NCI-H1694 treated with DMSO at 0.1 percent for 48 hours (cell line): ENCODE data around the gene LTBR.

ENCODE experiments used
- DNase-seq: peaks from one replicate; lab custom pipeline; 2025; lab: John Stamatoyannopoulos, UW

The LTBR gene

DNA sequence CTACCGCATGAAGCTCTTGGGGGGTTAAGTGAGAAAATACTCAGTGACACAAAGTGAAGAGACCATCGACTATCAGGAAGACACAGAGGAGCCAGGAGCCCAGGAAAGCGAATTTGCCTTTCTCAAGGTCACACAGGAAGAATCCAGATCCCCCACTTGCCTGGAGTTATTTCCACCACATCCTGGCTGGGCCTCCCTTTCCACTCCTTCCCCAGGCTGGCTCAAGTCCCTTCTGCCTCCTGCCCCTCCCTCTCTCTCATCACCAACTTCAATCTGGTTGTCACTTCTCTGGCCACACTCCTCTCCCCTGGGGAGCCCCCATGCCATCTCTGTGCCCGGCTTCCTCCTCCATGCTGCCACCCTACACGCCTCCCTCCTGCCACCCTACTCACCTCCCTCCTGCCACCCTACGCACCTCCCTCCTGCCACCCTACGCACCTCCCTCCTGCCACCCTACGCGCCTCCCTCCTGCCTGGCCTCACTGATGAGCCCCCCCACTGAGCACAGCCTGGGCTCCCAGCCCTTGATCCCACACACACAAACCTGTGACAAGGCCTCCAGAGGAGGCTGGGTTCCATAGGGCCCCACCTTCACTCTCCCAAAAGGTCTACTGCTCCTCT lies 14.9 kb upstream of the LTBR start:
- no peak for DNase-seq

DNA sequence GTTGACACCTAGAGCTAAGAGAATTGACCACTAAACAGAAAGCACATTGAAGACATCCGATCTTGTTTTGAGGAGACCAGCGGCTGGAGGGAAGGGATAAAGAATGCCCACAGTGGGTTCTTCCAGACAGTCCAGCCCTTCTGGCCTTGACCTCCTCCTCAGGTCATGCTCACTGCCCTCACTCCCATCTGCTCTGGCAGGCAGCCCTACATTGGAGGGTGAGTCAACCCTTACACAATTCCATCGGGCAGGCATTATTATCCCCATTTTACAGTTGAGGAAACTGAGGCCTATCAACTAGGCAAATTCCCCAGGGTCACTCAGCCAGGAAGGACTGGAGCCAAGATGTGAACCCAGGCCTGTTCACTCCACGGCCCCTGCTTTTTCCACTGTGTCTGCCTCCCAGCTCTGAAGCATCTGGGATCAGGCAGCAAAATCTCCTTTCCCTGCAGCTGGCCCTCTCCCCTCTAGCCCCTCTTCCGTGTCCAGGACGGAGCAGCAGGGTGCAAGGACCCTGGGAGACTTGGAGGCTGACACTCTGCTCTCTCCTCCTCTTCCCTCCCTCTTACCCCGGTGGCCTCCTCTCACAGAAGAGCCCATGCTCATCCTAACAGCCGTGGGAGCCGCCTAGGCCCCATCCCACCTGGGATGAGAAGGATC lies 13.9 kb upstream of the LTBR start:
- DNase-seq, result no peak

DNA sequence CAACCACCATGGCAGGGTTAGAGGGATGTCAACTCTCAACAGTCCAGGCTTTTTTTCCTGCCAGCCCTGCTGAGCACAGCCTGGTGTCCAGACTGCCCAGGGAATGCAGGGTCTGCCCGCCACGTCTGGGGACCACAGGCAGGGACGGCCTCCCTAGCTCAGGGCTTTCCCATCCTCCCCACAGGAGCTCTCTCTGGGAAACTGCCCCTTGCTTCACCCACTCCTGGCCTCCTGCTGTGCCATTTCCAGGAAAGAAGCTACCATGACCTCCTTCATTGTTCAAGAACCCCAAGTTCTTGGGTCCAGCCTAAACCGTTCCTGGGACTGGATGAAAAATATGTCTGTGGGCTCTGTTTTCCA lies 13.4 kb upstream of the LTBR start:
- DNase-seq, result no peak

DNA sequence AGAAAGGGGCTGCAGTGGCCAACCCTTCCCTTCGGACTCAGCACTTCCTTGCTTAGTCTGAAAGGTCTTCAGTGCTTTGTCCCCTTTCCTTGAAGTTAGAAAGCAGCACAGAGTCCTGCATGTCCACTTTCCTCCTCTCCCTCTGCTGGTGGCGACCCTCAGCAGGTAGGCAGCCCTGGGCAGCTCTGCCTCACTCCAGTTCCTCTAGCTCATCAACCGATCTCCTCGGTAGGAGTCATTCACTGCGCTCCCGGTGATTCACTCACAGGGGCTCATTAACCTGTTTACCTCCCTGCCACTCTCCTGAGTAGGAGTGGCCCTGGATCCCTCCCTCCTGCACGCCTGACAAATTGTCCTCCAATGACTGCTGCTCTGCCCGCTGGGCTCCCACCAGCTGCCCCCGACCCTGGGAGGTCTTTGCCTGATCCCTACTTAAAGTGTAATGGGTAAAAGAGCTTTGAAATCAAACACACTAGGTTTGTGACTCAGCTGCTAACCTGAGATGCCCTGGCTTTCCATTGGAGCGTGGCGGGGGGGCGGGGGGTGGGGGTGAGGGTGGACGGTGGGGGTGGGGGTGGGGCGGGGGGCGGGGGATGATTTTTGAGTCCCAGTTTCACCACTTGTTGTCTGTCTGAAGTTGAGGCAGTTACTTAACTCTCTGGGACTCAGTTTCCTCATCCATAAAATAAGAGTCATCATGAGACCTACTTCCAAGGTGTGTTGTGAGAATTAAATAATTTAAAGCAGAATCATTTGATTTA lies 12.8 kb upstream of the LTBR start:
- DNase-seq, result no peak

DNA sequence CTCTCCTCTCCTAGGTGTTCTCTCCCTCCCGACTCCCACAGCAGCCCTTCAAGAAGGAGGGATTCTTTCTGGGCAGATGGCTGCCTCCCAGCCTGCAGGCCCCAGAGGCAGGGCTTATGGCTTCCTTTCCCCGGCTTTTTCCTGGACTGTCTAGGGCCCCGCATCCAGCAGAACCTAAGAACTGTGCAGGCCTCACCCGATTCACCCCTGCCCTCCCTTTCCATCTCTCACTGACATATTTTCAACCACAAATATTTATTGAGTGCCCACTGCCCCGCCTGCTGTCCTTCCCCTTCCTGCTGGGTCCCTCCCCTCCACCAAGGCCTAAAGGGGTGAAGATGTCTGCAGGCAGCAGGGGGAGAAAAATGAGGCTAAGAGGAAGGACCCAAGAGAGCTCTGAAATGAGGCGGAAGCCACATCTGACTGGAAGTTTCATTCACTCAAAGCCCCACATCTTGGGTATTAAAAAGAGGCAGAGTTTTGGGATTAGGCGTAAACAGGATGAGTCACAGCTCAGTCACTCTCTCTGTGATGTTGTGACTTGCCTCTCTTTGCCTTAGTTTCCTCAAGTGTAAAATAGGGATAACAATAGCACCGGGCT lies 11.5 kb upstream of the LTBR start:
- no peak for DNase-seq

DNA sequence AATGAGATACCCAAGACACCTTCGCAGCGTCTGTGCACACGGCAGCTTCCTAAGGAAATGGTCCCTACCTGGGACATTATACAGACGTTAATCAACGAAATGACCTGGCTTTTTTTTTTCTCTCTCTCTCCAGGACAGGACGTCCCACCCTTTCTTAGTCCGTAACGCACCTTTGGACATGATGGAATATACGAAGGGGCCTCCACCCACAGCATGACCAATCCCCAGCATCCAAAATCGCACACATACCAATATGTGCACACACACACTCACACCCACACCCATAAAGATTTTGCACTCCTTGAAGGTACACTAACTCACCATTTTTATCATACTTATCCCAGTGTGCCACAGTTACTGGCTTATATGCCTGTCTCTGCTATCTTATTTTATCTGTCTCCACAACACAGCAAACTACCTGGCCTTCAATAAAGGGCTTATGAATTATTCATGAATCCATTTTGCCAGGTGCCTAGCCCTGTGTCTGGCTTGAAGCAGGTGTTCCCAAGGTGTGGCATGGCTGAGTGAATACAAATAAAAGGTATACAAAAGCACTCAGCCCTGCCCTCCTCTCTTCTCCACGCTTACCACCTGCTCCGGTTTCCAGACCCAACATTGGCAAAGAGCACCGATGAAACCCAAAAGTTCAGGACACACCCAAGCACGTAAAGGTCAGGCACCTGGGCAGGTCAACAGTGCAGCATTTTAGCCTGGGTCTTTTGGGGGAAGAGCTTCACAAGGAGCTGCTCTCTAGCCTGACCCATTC lies 10.8 kb upstream of the LTBR start:
- no peak for DNase-seq

DNA sequence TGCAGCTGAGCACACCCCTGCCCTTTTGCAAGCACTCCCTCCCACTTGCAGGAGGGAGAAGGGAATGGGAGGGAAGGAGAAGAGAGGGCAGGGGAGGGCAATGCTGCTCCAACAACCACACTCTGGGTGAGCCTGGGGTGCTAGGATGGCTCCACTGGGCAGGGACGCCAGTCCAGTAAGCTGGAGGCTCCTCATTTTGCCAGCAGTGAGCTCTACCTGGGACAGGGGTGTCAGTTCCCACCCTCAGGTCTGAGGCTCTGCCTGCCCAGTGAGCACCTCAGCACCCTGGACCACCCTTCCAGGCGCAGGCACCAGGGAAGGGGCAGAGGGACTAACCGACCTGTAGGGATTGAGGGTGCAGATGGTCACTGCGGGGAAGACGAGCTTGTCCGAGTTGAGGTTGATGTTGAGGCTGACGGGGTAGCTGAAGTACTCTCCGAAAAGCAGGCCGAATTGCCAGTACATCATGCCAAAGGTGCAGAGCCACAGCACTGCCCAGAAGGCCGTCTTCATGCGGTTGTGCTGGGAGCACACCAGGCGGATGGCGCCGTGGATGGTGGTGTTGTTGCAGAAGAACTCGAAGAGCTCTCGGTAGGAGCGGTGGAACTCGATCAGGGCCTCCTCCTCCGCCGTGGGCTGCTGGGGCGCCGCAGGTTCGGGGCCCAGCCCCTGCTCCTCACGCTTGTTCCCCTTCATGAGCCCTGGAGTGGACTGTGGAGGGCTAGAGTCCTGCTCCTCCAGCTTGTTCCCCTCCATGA lies 9.8 kb upstream of the LTBR start:
- DNase-seq, result no peak

DNA sequence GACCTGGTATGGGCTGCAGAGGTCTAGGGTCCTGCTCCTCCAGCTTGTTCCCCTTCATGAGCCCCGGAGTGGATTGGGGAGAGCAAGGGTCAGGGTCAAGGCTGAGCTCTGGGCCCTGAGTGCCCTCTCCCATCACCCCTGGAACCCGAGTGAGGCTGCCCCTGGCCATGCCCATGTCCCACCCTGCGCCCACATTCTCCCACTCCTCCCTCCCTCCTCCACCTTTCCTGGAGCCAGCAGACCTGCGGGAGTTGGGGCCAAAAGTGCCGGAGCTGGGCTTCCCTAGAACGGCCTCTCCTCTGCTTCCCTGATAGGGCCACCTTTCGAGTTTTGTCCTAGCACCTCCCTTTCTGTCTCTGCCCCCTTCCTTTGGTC lies 9.2 kb upstream of the LTBR start:
- no peak for DNase-seq

DNA sequence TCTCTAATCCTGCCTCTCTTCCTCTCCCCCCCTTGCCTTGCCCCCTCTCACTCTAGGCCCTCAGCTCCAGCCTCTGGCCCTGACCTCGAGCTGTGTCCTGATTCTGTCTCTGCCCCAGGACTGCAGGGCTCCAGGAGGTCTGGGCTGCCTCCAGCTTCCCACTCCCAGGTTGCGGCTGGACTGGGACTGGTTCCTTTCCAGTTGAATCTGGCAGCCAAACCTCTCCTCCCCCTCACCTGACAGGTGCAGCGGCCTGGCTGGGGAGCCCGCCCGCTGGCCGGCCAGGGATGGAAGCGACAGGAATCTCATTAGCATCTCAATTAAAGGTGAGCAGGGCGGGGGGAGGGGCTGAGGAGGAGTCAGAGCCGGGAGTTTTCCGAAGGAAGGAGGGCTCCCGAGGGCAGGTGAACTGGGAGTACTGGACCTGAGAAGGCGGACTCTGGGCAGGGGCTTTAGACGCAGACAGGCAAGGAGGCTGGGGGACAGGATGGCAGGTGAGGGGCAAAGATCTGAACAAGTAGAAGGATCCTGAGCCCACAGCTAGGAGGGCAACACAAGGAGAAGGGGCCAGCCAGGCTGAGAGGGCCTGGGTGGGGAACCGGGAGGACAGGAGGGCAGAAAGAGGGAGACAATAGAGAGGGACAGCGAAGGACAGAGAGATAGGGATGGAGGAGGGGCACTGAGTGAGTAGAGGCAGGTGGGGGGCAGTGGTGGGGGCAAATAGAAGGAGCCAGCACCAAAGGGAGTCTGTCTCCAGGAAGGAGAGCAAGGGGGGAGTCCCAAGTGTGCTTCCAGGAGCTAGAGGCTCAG lies 8.5 kb upstream of the LTBR start, which contains the start of gene SCNN1A:
TSS of gene SCNN1A (minus strand) at position 295 of the 810 bp plus-strand sequence. CDS start 780 bp downstream, outside the sequence.
- DNase-seq, result no peak

DNA sequence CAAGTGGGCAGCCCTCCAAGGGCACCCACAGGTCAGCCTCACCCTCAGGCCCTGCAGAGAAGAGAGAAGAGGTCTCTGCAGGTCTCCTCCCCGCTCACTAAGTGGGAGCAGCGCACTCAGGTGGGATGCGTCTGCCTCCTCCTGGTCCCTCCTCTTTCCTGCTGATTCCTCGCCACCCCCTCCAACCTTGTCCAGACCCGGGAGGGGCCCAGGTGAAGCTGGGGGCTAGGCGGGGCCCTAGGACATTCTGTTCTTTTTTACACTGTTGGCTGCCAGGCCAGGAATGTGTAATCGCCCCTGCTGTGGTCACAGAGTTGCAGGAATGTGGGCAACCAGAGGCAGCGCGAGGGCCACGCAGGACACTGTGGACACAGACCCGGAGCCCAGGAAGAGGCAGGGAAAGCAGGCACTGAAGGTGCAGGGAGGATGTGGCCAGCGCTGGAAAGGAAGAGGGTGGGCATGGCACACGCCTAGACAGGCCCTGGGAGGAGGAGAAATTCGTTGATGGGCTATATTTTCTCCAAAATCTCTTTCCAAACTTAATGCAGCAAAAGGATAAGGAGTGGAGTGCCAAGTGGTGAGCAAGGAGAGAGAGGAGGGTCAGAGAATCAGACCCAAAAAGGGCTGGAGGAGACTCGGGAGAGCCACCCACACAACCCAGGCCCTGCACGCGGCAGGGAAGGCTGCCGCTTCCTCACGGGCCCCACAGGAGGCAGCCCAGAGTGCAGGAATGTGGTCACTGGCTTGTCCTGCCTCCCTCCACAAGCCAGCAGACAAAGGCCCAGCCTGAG lies 7.7 kb upstream of the LTBR start:
- DNase-seq, result no peak

DNA sequence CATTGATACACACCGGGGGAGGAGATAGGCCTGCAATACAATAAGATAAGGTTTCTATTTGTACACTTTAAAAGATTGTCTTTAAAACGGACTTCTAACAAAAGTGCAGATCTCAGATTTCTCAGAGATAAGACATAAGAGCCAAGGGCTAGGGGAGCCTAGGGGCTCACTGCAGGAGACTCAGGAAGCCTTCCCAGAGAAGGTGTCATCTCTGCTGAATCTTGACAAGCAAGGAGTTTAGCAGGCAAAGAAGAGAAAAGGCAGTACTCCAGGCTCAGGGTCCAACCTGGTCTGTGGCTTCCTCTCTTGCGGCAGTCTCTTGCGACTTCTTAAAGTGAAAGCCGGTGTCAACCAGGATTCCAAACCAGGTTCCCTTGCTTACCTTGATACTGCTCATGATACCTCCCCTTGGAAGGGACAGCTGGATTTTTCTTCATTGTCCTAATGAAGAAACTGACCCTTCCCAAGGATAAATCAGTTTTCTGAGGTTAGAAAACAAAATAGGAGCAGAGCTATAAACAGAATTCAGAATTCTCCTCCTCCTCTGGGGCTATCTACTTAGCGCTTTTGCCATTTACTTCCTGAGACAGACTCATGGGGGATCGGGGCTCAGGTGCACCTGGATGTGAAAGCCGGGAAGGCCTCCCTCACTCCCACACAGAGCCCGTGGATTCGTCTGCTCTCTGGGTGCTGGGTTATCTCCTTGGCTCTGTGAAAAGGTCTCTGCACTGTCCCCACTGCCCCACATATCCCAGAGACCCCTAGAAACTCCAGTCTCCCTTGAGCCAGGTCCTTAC lies 6.9 kb upstream of the LTBR start:
- no peak for DNase-seq

DNA sequence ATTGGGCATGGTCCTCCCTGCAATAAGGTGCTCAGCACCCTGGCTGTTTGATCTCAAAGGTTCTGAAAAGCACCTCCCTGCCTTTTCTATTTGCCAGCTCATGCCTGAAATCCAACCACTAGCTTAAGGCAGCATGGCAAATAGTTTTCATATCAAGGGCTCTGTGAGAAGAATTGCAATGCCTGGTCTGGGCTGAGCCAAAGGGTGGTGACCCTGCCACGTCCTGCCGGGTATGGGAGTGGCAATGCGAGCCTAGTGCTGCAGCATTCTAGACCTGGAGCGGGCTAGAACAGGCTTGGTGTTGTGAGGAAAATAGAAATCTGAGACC lies 6.3 kb upstream of the LTBR start:
- no peak for DNase-seq

DNA sequence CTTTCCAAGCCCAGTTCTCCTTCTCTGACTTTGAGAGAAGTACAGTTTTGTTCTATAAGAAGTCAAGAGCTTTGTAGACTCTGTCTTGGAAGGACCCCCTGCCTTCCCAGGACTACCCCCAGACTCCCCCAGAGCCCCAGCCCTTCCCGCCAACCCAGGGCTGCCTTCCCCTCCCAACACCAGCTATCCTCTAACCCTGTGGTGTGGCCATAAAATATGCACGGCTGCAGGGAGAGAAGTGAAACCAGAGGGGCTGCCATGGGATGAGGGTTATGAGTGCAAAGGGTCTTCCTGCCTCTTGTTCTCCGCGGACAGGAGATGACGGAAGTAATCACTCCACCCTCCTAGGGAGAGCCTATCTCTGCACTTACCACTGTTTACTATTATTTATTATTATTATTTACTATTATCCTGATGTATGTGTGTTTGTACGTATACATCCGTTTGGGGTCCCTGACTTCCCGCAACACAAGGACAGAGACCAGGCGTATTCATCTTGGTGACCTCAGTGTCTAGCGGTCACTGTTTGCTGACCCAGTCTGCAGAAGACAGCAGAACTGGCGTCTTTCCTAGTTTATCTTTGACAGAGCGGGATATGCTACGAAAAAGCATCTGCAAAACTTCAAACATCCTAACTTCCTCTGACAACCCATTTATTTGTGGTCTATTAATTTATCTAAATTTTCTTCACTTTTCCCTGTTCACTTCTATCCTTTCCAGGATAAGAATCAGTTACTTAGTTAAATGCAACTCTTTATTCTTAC lies 5.1 kb upstream of the LTBR start:
- no peak for DNase-seq

DNA sequence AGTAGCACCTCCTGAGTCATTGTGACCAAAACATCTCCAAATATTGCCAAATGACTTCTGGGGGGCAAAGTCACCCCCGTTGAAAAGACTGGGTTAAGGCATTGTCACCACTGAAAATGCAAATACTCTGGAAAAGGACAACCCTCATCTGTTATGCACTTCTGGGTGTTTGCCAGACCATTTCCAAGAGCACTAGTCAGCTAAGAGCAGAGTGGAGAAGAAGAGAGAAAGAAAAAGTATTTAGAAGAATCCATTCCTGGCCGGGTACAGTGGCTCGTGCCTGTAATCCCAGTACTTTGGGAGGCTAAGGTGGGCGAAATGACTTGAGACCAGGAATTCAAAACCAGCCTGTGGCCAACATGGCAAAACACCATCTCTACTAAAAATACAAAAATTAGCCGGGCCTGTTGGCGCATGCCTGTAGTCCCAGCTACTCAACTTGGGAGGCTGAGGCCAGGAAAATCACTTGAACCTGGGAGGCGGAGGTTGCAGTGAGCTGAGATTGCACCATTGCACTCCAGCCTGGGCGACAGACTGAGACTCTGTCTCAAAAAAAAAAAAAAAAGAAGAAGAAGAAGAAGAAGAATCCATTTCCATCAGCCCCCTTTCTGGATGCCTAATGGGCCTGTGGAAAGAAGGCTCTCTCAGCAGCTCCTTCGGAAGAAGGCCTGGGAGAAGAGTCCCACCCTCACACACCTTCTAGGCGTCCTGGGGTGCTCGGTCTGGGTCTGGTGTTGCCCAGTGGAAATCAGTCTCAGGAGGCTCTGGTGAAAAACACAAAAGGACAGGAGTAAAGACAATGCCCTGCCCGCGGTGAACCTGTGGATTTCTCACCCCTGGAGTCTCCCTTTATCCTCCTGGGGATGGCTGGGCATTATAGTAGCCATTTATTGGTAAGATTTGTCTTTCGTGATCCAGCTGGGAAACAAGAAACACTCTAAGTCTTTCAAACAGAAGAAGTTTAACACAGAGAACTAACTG lies 3.5 kb upstream of the LTBR start:
- DNase-seq, result no peak

DNA sequence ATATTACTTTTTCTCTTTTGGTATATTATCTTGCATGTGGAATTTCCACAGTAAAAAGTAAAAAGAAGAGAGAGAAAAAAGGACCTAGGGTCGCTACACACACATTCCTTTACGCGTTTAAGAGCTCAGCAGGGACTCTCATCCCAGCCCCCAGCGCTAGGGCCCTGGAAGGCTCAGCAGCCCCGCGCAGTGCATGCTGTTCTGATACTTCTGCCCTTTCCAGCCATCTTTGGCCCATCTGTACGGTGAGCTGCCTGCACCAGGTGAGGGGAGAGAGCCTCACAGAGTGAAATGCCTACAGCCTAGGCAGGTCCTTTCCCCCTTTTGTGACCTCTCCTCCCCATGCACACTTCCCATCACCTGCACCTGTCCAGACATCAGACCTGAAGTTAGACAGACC lies 1.6 kb upstream of the LTBR start:
- no peak for DNase-seq

DNA sequence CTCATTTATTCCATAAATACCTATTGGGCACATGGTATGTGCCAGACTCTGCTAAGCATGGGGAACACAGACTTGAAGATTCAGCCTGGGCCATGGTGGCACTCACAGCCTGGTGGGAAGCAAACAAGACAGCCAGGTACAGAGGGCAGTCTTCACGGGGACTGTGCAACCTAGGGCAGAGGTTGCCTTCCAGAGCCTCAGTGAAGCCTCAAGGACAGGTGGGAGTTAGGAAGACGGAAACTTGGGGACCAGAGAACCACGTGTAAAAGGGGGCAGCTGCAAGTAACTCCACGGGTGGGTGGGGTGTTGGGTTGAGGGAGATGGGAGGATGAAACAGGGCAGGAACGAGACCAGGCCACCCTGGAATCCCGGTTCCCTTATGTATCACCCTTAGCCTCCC lies 980 bp upstream of the LTBR start:
- DNase-seq, result no peak
